Loucy (cell line): ENCODE measurements around the gene TXNIP.
A peak's percentile ranks its signal among the peaks of the same experiment; 100 is the strongest.

Source experiments
- H2AFZ ChIP-seq: fragments of 200-600 bp; sonication (generic); 2 replicates; pipeline ENCODE4 v1.6.0; 2016; ENCODE audit warnings: antibody characterized with exemption, mild to moderate bottlenecking, low read length, moderate library complexity
- H3F3A ChIP-seq: fragments of 200-600 bp; 2 replicates; pipeline ENCODE4 v1.6.0; 2016; ENCODE audit warnings: antibody characterized with exemption, low read depth, mild to moderate bottlenecking
- H3K27me3 ChIP-seq: fragments of 200-600 bp; sonication (generic); 2 replicates; pipeline ENCODE4 v1.6.1; 2014; ENCODE audit warnings: low read length, mild to moderate bottlenecking; ENCODE audit not compliant: insufficient read depth, poor library complexity, severe bottlenecking
- H3K36me3 ChIP-seq: fragments of 200-600 bp; sonication (generic); 2 replicates; pipeline ENCODE4 v1.6.1; 2016; ENCODE audit warnings: low read length; ENCODE audit not compliant: insufficient read depth
- H3K4me1 ChIP-seq: fragments of 200-600 bp; sonication (generic); 2 replicates; pipeline ENCODE4 v1.5.1; 2014; ENCODE audit warnings: low read length, mild to moderate bottlenecking; ENCODE audit not compliant: insufficient read depth, poor library complexity, severe bottlenecking
- H3K4me2 ChIP-seq: fragments of 200-600 bp; sonication (generic); 2 replicates; pipeline ENCODE4 v1.6.0; 2014; ENCODE audit warnings: antibody characterized with exemption, low read length, low read depth, mild to moderate bottlenecking; ENCODE audit not compliant: poor library complexity, severe bottlenecking
- H3K4me3 ChIP-seq: fragments of 200-600 bp; sonication (generic); 2 replicates; pipeline ENCODE4 v1.5.1; 2014; ENCODE audit warnings: low read length, mild to moderate bottlenecking, mixed read lengths; ENCODE audit not compliant: poor library complexity, severe bottlenecking
- H3K79me2 ChIP-seq: fragments of 200-600 bp; sonication (generic); 2 replicates; pipeline ENCODE4 v1.6.1; 2014; ENCODE audit warnings: low read length; ENCODE audit not compliant: insufficient read depth
- H3K9ac ChIP-seq: fragments of 200-600 bp; sonication (generic); 2 replicates; pipeline ENCODE4 v1.6.0; 2014; ENCODE audit warnings: mild to moderate bottlenecking, low read depth, low read length, moderate library complexity; ENCODE audit not compliant: poor library complexity, severe bottlenecking
- H3K9me2 ChIP-seq: fragments of 200-600 bp; sonication (generic); replicated peaks from 2 replicates; pipeline ENCODE4 v1.6.1; 2016; ENCODE audit warnings: low read depth, low read length, mixed read lengths
- H3K9me3 ChIP-seq: fragments of 200-600 bp; sonication (generic); 2 replicates; pipeline ENCODE4 v1.6.1; 2014; ENCODE audit warnings: mild to moderate bottlenecking, antibody characterized with exemption, low read length, low read depth; ENCODE audit not compliant: insufficient read depth
- H4K20me1 ChIP-seq: fragments of 200-600 bp; sonication (generic); 2 replicates; pipeline ENCODE4 v1.6.0; 2014; ENCODE audit warnings: antibody characterized with exemption, low read length, mild to moderate bottlenecking; ENCODE audit not compliant: insufficient read depth, poor library complexity, severe bottlenecking
- CTCF ChIP-seq: fragments of 200-600 bp; sonication (generic); conservative IDR thresholded peaks from 2 replicates; pipeline ENCODE4 v1.5.1; 2014; ENCODE audit warnings: mild to moderate bottlenecking, antibody characterized with exemption, low read length
- EZH2phosphoT487 ChIP-seq: fragments of 200-600 bp; IDR thresholded peaks from 2 replicates; pipeline ENCODE4 v1.6.1; 2018; ENCODE audit warnings: antibody characterized with exemption, mild to moderate bottlenecking, moderate library complexity, borderline replicate concordance

TXNIP gene

GRCh38 chr1:145951526-145951925 is 44.9 kb downstream of the TXNIP start:
- no peak overlapping the region for H2AFZ ChIP-seq
- H3K9me3 ChIP-seq = no peaks in the 10 kb centered on the region
- H3K4me1 ChIP-seq = peaks cover 62% of the 10 kb centered on the region
- no peaks in the 10 kb centered on the region for H3F3A ChIP-seq
- peaks cover 82% of the 10 kb centered on the region for H3K79me2 ChIP-seq
- peak overlapping the region; percentile 35 for H3K9ac ChIP-seq
- TF ChIP-seq CTCF (no peak), EZH2phosphoT487 (no peak)
- no peak overlapping the region for H3K4me3 ChIP-seq
- no peaks in the 10 kb centered on the region for H3K9me2 ChIP-seq
- peaks cover 21% of the 10 kb centered on the region for H4K20me1 ChIP-seq
- no peaks in the 10 kb centered on the region for H3K27me3 ChIP-seq
- H3K4me2 ChIP-seq = peak overlapping the region; percentile 51
- H3K36me3 ChIP-seq = peaks cover 8% of the 10 kb centered on the region; the same call in 1 of the 2 replicates

GRCh38 chr1:145949219-145949618 is 47.2 kb downstream of the TXNIP start:
- no peaks in the 10 kb centered on the region for H3K27me3 ChIP-seq
- no peak overlapping the region for H3K9ac ChIP-seq
- H4K20me1 ChIP-seq = peaks cover 7% of the 10 kb centered on the region
- H3K36me3 ChIP-seq = peaks cover 17% of the 10 kb centered on the region; the same call in 1 of the 2 replicates
- no peak overlapping the region for H2AFZ ChIP-seq
- H3F3A ChIP-seq = no peaks in the 10 kb centered on the region
- peaks cover 58% of the 10 kb centered on the region for H3K79me2 ChIP-seq
- TF ChIP-seq CTCF (no peak), EZH2phosphoT487 (no peak)
- H3K4me3 ChIP-seq = no peak overlapping the region
- peaks cover 39% of the 10 kb centered on the region for H3K4me1 ChIP-seq
- no peaks in the 10 kb centered on the region for H3K9me2 ChIP-seq
- H3K4me2 ChIP-seq = no peak overlapping the region
- H3K9me3 ChIP-seq = no peaks in the 10 kb centered on the region

- Histone ChIP-seq H3F3A (no peaks in the 10 kb centered on the region), H3K4me1 (peaks cover 28% of the 10 kb centered on the region), H3K36me3 (peaks cover 29% of the 10 kb centered on the region; the same call in 1 of the 2 replicates), H3K9me2 (no peaks in the 10 kb centered on the region), H3K9me3 (no peaks in the 10 kb centered on the region), H3K27me3 (no peaks in the 10 kb centered on the region), H3K9ac (no peak overlapping the region), H3K4me3 (no peak overlapping the region), H4K20me1 (peaks cover 4% of the 10 kb centered on the region), H2AFZ (no peak overlapping the region), H3K79me2 (peaks cover 42% of the 10 kb centered on the region; the same call in 1 of the 2 replicates), H3K4me2 (no peak overlapping the region)
- TF ChIP-seq CTCF (no peak), EZH2phosphoT487 (no peak)
Observed at GRCh38 chr1:145947551-145947950, 48.8 kb downstream of the TXNIP start.
